DMS 273 (cell line): ENCODE results near the gene CSTB.

Source experiments
- DNase-seq: peaks from one replicate; lab custom pipeline; 2025; ENCODE audit not compliant: unreplicated experiment; lab: John Stamatoyannopoulos, UW

The CSTB gene

DNA sequence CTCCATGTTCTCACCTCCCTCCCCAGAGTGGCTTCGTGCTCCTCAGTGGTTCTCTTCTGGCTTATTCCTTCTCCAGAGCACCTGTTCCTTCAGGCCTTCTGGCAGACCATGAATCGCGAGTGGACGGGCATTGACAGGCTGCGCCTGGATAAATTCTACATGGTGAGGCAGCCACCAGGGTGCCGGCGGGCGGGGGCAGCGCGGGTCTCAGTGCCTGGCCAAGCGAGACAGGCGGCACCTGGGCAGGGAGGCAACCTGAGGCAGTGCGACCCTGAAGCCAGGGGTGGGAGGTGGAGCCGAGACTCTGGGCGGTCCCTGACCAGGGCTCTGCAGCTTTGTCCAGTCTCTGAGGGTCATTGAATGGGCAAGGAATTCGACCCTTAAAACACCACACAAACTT is 17.1 kb upstream of the CSTB start:
- DNase-seq = no peak

DNA sequence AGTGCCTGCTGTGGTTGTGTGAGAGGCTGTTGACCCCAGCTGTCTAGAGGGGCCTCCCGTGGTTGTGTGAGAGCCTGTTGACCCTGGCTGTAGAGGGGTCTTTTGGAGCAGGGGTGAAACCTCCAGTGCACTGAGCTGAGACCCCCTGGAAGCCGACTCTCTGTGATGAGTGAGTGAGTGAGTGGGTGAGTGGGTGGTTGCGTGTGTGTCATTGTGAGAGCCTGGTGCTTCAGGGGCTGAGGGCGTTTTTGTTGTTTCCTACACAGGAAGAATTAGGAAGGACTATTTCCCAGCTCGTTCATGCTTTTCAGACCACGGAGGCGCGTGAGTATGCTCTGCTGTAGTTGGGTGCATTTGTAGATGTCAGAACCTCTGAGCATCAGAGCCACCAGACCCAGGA is 16.3 kb upstream of the CSTB start:
- no peak for DNase-seq

DNA sequence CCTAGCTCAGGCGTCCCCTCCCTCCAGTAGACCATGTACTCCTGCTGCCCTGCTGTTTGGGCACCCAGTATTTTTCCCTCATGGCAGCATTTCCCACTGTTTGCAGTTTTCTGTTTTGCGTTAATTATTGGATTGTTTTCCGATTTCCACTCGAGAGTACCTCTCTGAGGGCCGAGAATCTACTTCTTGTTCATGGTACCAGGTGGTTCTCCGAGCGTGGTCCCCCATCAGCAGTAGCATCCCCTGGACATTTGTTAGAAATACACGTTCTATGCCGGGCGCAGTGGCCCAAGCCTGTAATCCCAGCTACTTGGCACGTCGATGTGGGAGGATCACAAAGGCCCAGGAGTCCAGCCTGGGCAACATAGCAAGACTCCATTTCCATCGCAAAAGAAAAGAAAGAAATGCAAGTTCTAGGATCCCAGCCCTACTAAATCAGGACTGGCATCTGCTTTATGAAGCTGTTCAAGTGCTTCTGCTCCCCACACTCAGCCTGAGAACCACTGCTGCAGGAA is 14.0 kb upstream of the CSTB start:
- DNase-seq = peak; percentile 33

DNA sequence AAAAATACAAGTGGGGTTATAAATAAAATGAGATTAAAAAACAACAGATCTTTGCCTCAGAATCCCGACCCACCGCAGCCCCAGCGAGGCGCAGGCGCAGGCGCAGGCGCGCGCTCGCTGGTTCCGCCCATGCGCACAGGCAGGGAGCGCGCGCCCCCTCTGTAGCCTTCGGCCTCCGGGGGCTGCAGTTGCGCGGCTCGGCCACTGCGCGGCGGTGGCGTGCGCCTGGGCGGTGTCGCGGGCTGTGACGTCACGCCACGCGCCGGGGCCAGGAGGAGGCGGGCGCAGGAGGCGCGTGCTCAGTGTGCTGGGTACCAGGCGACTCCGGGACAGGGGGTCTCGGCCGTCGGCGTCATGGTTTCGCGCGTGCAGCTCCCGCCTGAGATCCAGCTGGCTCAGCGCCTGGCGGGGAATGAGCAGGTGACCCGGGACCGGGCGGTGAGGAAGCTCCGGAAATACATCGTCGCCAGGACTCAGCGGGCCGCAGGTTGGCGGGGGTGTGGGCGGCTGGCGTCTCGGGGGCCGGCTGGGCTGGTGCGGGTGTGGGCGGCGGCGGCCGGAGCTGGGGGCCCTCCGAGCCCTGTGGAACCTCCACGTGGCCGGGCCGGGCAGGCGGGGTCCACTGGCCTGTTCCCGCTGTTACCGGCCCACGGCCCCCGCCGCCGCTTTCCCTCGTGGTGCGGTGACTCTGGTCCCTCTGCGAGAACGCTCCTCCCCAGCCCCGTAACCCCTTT is 13.3 kb upstream of the CSTB start, which contains the start of gene RRP1:
RRP1 (plus strand) TSS at position 302 of the 734 bp plus-strand sequence; CDS start at position 355, 53 bp downstream.
- DNase-seq = peak; percentile 97

DNA sequence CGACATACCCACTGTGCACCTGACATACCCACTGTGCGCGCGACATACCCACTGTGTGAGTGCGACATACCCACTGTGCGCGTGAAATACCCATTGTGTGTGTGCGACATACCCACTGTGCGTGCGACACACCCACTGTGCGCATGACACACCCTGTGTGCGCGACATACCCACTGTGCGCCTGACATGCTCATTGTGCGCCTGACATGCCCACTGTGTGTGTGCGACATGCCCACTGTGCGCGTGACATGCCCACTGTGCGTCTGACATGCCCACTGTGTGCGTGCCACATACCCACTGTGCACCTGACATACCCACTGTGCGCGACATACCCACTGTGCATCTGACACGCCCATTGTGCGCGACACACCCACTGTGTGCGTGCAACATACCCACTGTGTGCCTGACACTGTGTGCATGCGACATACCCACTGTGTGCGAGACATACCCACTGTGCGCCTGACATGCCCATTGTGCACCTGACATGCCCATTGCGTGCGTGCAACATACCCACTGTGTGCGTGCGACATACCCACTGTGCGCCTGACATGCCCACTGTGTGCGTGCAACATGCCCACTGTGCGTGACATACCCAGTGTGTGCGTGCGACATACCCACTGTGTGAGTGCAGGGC is 10.8 kb upstream of the CSTB start:
- no peak for DNase-seq

DNA sequence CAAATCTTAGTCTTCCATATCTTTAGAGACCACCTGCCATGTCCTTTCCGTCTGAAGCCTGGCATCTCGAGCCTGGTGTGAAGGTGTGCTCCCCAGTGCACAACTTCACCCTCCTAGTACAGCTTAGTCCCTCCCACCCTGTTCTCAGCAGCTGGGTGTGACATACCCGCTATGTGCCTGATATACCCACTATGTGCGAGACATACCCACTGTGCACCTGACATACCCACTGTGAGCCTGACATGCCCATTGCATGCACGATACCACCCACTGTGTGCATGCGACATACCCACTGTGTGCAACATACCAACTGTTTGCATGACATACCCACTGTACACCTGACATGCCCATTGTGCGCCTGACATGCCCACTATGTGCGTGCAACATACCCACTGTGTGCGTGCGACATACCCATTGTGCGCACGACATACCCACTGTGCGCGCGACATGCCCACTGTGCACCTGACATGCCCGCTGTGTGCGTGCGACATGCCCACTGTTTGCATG is 10.2 kb upstream of the CSTB start:
- DNase-seq = no peak

DNA sequence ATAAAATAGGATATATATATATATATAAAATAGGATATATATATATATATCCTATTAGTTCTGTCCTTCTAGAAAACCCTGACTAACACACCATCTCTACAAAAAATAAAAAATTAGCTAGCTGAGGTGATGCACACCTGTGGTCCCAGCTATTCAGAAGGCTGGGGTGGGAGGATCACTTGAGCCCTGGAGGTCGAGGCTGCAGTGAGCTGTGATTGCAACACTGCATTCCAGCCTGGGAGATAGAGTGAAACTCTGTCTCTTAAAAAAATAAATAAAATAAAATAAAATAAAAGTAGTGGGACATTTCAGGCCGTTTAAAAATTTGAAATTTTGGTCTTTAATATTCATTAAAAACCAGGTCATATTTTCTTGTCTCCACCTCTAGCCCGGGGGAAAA is 9.0 kb upstream of the CSTB start:
- DNase-seq = no peak

DNA sequence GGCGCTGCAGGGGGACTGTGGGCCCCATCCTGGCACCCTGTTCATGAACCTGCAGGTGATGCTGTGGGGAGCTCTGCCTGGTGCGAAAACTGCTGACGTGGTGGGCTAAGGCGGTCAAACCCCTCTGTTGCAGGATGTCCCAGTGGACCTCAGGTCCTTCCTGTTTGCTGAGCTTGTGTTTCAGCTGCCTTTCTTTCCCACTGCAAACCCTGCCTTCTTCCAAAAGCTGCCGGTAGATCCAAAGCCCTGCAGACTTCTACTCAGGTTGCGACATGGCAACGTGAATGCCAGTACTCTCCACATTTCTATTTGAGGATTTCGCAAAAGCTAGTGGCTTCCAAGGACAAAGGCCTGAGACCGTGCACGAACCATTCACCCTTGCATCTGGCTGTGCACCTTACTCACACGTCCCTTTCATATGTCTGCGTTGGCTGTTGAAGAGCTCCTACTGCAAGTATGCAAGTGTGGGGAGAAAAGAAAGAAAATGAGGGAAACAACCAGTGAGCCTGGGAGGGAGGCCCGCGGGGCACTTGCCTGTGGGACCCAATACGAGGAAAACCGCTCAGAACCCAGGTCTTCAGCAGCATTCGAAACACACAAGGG is 7.1 kb upstream of the CSTB start:
- DNase-seq = no peak

DNA sequence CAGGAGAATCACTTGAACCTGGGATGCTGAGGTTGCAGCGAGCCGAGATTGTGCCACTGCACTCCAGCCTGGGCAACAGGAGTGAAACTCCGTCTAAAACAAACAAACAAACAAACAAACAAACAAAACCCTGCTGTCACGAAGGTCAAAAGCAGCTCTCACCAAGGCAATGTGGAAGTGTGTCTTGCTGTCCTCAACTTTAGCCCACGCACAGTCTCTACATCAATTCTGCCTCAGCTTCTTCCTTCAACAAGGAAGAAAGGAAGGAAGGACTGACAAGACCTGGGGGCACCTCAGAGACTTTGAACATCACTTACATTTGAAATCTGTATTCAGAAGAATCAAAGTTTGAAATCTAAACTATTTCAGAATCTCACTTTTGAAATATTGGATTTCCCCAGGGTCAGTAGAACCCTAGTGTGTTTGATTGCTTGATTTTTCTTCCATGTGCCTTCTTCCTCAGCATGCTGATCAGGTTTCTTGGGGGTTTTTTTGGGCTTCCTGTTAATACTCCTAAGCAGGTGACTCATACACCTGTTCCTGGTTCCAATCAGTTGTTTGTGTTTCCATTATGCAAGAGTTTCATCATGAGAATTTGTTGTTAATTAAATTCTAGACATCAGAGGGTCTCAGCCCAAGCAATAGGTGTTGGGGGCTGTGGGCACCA is 6.5 kb upstream of the CSTB start:
- no peak for DNase-seq

DNA sequence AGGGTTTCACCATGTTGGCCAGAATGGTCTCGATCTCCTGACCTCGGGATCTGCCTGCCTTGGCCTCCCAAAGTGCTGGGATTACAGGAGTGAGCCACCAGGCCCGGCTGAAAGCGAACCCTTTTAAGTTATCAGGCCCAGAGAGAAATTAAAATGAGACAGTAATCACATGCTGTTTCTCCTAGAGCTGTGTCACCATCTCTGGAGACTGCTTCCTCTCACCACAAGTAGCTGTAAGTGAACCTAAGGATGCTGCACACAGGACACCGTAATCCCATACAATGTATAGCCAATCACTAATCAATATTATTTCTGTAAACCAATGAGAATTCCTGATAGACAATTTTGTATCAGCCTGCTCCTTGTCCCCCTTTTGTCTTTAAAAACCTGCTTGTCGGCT is 5.7 kb upstream of the CSTB start:
- no peak for DNase-seq

DNA sequence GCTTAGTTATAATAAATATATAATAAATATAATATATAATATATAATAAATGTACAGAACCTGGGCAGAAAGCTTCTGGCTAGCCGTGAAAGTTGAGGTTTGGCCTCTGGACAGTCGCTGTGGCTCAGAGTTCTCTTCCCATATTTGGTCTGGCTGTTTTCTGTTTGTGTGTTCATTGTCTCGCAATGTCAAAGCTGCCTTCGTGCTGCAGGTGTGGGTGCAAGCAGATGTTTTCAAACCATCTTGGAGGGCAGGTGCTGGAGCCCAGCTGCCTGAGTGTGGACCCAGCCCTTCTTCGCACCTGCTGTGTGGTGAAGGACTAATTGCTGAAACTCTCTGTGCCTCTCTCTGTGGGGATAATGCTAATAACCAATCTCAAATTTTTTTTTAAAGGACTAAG is 3.6 kb upstream of the CSTB start:
- DNase-seq = no peak

DNA sequence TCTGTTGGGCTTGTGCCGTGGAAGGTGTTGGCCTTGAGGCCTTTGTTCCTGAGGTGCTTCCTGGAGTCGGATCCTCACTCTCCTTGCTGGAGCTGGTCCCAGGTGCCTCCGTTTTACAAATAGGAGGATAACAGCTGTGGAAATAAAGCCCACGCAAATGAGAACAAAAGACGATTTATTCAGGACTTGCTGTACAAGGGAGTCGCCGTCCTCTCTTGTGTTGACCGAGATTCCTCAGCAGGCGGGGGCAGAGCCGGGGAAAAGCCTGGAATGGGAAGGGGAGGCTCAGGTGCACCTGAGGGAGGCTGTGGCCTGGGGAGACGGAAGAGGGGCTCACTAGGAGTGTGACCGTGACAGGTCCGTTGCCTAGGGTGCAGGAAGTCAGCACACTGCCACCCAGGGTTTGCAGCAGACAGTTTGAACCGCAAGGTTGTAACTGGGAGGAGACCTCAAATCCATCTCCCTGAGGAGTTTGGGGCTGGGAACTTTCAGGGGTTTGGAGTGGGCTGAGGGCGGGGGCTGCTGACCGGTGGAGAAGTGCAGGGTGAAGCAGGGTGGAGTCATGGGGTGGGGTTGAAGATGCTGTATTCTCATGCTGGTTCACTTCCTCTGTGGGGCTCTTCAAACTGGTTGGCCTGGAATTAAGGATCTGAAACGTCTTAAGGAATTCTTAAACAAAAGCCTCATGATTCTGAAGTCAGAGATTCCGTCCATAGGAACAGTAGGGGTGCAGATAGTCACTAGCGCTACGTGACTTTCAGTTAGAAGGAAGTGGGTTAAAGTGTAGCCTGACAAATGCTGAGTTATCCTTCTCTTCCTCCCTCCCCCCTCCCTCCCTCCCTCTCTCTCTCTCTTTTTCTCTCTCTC is 2.6 kb upstream of the CSTB start:
- DNase-seq = no peak

DNA sequence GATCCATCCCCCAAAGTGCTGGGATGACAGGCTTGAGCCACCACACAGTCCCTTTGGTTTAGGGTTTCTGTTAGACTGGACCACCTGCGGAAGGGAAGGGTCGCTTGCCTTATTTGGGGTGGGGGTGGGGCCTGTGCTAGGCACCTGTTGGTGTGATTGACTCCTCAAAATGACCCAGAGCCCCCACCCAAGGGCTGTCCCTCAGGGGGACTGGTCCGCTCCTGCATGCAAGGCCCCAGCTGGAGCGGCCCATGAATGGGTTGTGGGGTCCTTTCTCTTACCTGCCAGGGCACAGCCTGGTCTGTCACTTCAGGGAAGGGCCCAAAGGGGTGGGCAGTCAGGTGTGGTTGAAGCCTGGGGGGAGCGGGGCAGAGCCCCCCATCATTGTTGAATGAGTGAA is 1.8 kb upstream of the CSTB start:
- DNase-seq = no peak

DNA sequence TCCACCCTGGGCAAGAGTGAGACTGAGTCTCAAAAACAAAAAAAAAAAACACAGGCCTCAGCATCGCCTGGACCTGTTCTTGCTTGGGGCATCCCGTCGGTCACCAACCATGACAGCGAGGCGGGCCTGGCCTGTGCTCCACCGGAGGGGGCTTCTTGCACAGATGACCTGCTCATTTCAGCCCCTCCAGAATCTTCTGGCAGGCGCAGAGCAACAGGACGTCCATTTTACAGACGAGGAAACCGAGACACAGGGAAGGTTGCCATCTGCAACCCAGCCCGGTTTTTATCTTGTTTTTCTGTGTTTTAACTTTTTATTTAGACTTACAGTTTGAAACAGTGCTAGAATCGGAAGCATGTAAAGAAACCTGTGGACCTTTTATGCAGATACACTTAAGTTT is 918 bp downstream of the CSTB start:
- DNase-seq = no peak

DNA sequence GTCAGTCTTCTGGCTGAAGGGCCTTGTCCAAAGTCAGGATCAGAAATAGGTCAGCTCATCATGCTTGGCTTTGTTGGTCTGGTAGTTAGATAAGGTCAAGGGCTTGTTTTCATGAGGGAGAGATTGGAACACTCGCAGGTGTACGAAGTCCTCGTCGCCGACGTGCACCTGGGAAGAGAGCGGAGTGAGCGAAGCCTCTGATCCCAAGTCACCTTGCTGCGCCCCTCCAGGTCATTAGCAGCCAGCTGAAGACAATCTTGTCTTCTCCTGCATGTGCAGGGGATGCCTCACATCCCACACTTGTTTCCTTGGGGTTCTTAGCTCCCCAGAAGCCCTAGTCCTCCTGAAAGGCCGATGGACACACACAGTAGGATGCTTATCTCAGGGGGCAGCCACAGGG is 1.9 kb downstream of the CSTB start:
- no peak for DNase-seq

DNA sequence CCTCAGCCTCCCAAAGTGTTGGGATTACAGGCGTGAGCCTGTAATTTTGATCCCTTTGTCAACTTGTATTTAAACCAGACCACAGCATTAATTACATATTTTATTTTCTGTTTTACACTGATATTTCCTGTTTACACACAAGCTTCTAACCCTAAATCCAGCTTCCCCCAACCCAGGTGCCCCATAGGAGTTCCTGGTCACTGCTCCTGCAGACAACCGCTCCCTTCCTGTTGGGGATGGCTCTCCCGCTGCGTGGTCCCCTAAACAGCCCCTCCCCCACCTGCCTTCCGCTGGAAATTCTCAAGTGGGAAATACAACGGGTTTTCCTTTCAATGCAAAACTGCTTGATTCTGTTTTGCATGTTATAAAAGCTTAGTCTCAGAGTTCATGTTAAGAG is 3.7 kb downstream of the CSTB start:
- no peak for DNase-seq

DNA sequence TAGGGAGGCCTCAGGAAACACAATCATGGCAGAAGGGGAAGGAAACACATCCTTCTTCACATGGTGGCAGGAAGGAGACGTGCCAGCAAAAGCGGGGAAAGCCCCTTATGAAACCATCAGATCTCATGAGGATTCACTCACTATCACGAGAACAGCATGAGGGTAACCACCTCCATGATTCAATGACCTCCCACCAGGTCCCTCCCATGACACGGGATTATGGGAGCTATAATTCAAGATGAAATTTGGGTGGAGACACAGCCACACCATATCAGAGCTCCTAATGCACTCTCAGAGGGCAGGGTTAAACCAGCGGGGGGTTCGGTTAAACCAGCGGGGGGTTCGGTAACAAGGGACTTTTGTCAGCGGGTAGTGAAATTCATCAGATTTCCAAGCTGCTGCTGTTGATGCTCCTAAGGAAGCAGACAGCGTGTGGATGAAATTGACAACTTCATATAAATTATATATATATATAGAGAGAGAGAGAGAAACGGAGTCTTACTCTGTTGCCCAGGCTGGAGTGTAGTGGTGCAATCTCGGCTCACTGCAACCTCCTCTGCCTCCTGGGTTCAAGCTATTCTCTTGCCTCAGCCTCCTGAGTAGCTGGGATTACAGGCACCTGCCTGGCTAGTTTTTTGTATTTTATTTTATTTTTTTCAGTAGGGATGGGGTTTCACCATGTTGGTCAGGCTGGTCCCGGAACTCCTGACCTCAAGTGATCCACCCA is 4.2 kb downstream of the CSTB start:
- no peak for DNase-seq

DNA sequence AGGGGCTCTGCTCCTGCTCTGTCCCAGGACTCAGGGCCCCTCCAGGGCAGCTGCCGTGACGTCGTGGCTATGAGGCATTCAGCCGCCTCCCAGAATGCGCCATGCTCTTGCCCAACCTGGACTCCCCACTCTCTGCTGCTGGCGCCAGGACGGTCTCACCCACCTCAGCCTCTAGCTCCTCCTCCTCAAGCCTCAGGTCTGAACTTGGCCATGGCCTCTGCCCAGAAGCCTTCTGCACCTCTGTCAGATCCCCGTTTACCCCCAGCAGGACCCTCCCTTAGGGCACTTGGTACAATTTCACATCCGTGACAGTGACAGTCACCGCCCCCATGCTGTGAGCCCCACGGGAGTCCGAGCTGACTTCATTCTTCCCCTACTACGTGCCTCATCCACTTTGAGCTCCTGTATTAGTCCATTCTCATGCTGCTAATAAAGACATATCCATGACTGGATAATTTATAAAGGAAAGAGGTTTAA is 4.9 kb downstream of the CSTB start:
- DNase-seq = no peak

DNA sequence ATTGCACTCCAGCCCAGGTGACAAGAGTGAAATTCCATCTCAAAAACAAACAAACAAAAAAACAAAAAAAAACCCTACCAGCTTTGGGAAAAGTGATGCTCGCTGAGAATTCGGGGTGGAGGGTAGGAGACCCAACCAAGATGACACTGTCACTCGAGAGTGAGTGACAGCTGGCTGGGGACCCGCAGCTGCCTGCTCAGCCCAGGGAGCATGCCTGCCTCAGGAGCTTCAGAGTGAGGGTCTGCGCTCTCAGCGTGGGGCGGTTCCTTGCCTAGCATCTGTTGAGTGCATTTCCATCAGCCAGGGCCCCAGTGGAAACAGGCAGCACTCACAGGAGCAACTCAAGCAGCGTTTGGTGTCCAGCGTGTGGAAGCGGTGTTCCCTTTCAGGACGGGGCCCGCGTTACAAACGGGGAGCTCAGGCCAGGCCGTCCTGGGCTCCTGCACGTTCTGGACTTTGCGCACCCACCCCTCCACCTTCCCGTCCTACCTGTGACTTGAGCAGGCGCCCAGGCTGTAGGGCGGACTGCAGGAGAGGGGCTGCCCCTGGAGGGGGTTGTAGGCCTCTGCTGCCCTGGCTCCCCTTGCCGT is 5.9 kb downstream of the CSTB start:
- no peak for DNase-seq
